Right lobe of liver (tissue), 4 donors: Measurements from ENCODE around the gene MTARC1.

Experiments
- CTCF ChIP-seq, 4 donors: fragments of 200-600 bp in 3 of 4; fragments of 450-650 bp in 1 of 4; IDR thresholded peaks; one replicate each; pipeline versions ENCODE4 v1.5.1 to v1.8.0; 2016 to 2022; ENCODE audit warnings: antibody characterized with exemption in 4 of 4, mild to moderate bottlenecking in 2 of 4
- POLR2A ChIP-seq: fragments of 450-650 bp; IDR thresholded peaks from one replicate; pipeline ENCODE4 v1.6.1; 2017; ENCODE audit warnings: antibody characterized with exemption, mild to moderate bottlenecking
- donor health status: DM: no; HTN: no; CAD: no.
- donor health status: DM: no; HTN: no; CAD: no.
- donor health status: DM: no; HTN: yes; CAD: no.

- no peak for TF ChIP-seq CTCF (IDR thresholded peaks at IDR 0.05)
- no peak for TF ChIP-seq POLR2A
Observed at GRCh38 chr1:220819467-220820026, 32.8 kb downstream of the MTARC1 start.
